Nephron (organoid): ENCODE measurements around the gene LIX1L.

Experiments used
- H3K27ac Mint-ChIP-seq, 3 experiments: 2 replicates each; pipeline ENCODE4 v1.8.0; 2020; ENCODE audit warnings: mixed read lengths in 3 of 3, mild to moderate bottlenecking in 2 of 3, moderate library complexity in 1 of 3
- H3K27me3 Mint-ChIP-seq: 2 replicates; pipeline ENCODE4 v1.8.0; 2021; ENCODE audit warnings: low read depth, mild to moderate bottlenecking, moderate library complexity, mixed read lengths
- H3K36me3 Mint-ChIP-seq: 2 replicates; pipeline ENCODE4 v1.8.0; 2020; ENCODE audit warnings: low read depth, mixed read lengths
- H3K4me1 Mint-ChIP-seq: 2 replicates; pipeline ENCODE4 v1.8.0; 2020; ENCODE audit warnings: mixed read lengths
- H3K4me3 Mint-ChIP-seq, 3 experiments: 2 replicates each; pipeline ENCODE4 v1.8.0; 2020; ENCODE audit warnings: mild to moderate bottlenecking in 3 of 3, mixed read lengths in 3 of 3, moderate library complexity in 2 of 3
- H3K9me3 Mint-ChIP-seq: 2 replicates; pipeline ENCODE4 v1.8.0; 2020; ENCODE audit warnings: mixed read lengths
- TF ChIP-seq, protein P1 (sequence below), 3 experiments: fragments of 200-600 bp; sonication (generic); IDR thresholded peaks; one replicate each; pipeline ENCODE4 v1.5.0; 2021; ENCODE audit warnings: antibody characterized with exemption in 3 of 3; ENCODE audit not compliant: unreplicated experiment in 3 of 3

LIX1L gene

DNA sequence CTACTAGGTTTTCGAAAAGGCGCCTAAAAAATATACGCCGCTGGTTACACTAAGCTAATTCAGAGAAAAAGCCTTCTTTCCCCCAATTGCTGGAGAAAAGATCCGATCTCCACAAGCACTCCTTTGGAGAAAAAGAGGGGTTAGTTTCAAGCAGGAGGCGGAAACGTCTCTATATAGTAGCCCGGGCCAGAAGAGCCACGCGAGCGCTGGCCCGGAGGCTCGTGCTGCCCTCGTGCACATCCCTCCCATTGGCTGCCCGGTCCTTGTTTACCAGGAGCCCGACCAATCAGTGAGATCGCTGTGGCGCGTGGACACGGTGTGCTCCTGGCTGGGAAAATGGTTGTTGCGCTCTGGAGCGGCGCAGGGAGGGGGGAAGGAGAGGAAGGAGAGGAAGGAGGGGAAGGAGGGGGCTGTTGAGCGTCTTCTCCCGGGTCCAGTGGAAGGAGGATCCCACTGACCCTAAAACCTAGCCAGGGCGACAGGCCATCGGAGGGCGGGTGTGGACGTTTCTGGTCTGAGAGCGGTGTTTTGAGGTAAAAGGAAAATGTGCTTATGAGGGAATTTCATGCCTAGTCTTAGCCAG is 38.7 kb upstream of the LIX1L start, which contains the start of gene TXNIP:
Gene TXNIP (minus strand): TSS at position 147 of the 583 bp plus-strand sequence. CDS start 313 bp downstream, outside the sequence.
- Mint-ChIP-seq H3K36me3 (peaks cover 50% of the 10 kb centered on the region), H3K27me3 (no peaks in the 10 kb centered on the region), H3K4me3 (peak within 1 kb of the TSS; percentile 90 to 96 (median 94)), H3K27ac (peak within 1 kb of the TSS; percentile 95 to 97 (median 95)), H3K4me1 (peaks cover 51% of the 10 kb centered on the region), H3K9me3 (no peaks in the 10 kb centered on the region)
- TF ChIP-seq, protein P1, sequence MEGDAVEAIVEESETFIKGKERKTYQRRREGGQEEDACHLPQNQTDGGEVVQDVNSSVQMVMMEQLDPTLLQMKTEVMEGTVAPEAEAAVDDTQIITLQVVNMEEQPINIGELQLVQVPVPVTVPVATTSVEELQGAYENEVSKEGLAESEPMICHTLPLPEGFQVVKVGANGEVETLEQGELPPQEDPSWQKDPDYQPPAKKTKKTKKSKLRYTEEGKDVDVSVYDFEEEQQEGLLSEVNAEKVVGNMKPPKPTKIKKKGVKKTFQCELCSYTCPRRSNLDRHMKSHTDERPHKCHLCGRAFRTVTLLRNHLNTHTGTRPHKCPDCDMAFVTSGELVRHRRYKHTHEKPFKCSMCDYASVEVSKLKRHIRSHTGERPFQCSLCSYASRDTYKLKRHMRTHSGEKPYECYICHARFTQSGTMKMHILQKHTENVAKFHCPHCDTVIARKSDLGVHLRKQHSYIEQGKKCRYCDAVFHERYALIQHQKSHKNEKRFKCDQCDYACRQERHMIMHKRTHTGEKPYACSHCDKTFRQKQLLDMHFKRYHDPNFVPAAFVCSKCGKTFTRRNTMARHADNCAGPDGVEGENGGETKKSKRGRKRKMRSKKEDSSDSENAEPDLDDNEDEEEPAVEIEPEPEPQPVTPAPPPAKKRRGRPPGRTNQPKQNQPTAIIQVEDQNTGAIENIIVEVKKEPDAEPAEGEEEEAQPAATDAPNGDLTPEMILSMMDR (IDR thresholded peaks at IDR 0.05; ENCODE audit: unreplicated experiment in 3 of 3) = no peak

DNA sequence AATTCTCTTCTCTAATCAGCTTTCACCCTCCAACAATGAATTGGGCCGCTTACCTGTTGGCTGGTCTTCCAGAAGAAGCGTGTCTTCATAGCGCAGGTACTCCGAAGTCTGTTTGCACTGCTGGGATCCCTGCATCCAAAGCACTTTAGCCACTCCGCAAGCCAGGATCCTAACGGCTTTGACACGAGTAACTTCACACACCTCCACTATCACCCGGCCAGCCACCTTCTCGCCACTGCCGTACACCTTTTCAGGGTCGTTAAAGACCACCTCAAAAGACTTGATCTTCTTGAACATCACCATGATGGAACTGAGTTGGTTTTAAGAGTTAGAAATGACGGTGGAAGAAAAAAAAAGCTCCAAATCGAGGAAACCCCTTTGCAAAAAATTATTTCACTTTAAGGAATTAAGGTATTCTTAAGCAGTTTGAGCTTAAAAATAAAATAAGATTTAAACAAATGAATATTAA is 38.2 kb upstream of the LIX1L start:
- Mint-ChIP-seq H3K27me3 (no peaks in the 10 kb centered on the region), H3K9me3 (no peaks in the 10 kb centered on the region), H3K36me3 (peaks cover 55% of the 10 kb centered on the region), H3K4me1 (peaks cover 55% of the 10 kb centered on the region), H3K27ac (peak overlapping the region; percentile 95 to 97 (median 95)), H3K4me3 (peak overlapping the region; percentile 90 to 96 (median 94))
- TF ChIP-seq, protein P1 (IDR thresholded peaks at IDR 0.05; ENCODE audit: unreplicated experiment in 3 of 3) = no peak

DNA sequence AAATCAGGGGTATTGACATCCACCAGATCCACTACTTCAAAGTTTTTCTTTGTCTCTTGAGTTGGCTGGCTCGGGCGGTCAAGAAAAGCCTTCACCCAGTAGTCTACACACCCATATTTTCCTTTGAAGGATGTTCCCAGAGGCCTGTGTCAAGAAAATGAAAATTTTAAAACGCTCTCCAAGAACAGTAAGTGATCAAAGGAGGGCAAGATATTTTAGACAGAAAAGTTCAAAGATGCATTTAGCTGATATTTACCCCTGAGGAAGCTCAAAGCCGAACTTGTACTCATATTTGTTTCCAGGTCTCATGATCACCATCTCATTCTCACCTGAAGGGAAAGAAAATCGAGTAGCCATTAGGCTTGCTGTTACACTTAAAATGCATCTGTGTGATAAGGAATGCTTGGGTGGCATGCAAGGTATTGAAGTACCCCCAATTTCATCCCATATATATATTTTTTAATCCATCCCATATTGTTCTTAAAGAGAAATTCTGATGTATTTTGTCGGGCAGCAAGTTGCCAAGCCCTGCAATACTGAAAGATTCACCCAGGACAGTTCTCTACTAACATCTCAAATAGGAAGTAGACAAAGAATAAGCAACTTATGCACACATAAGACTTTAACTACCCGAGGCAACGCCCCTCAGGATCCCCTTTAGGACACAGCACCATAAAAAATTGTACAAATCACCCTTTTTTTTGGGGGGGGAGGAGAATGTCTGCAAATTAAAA is 37.5 kb upstream of the LIX1L start:
- peaks cover 62% of the 10 kb centered on the region for H3K4me1 Mint-ChIP-seq
- no peaks in the 10 kb centered on the region for H3K9me3 Mint-ChIP-seq
- H3K36me3 Mint-ChIP-seq = peaks cover 58% of the 10 kb centered on the region

DNA sequence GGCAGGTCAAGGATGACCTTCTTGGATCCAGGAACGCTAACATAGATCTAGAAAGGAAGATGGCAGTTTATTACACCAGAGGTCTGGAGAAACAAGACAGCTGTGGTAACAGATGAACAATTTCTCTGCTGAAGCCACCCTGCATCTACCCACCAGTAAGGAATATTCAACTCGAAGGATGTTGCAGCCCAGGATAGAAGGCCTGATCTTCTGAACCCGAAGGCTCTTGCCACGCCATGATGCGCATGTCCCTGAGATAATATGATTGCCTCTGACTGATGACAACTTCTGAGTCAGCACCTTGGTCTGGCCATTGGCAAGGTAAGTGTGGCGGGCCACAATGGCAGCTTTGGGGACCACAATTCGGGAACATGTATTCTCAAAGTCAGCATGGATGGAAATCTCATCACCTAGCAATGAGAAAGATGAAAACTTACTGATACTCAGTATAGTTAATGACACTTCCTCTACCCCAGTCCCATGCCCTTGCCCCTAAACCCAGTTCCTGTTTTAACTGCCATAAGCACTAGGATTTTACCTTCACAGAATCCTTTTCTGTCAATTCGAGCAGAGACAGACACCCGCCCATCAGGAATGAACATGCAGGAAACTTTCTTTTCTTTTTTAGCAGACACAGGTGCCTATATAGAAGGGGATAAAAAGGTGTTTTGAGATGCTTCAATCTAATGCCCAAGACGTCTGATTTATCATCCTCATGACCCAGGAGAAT is 36.7 kb upstream of the LIX1L start:
- Mint-ChIP-seq H3K36me3 (peaks cover 59% of the 10 kb centered on the region), H3K27me3 (no peaks in the 10 kb centered on the region), H3K27ac (peak overlapping the region; percentile 95 to 97 (median 95)), H3K9me3 (no peaks in the 10 kb centered on the region), H3K4me3 (peak overlapping the region; percentile 90 to 96 (median 94)), H3K4me1 (peaks cover 57% of the 10 kb centered on the region)
- TF ChIP-seq, protein P1 (IDR thresholded peaks at IDR 0.05; ENCODE audit: unreplicated experiment in 3 of 3) = no peak

More for the DNA sequence above, 37.5 kb upstream of the LIX1L start:
- H3K27me3 Mint-ChIP-seq = no peaks in the 10 kb centered on the region
- peak overlapping the region; percentile 90 to 96 (median 94) for H3K4me3 Mint-ChIP-seq
- TF ChIP-seq, protein P1 (IDR thresholded peaks at IDR 0.05; ENCODE audit: unreplicated experiment in 3 of 3) = no peak
- peak overlapping the region; percentile 95 to 97 (median 95) for H3K27ac Mint-ChIP-seq

DNA sequence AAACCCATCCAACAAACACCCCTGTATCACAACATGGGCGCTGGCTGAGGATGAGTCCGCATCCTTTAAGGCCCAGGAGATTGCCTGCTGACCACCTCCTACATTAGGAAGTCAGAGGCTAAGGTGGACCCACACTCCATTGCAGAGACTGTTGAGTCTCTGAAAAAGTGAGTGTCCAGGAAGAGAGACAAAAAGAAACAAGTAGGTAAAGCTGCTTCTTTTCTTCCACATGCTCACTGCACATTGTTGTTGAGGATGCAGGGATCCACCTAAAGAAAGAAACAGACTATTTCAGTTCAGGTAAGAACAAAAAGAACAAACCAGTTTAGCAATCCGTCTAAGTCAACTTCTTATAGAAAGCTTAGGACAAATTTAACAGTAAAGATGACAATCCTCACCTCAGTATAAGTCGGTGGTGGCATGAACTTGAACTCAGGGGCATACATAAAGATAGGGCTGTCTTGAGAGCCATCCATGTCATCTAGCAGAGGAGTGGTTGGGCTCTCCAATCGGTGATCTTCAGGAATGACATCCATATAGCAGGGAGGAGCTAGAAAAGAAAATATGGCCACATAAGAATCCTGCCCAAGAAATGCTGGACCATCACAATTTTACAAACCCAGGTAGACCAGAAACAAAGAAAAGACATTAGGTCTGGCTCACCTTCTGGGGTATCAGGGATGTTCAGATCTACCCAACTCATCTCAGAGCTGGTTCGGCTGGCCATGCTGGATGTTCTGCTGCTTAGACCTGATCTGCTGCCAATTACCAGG is 36.0 kb upstream of the LIX1L start:
- Mint-ChIP-seq H3K36me3 (peaks cover 59% of the 10 kb centered on the region), H3K9me3 (no peaks in the 10 kb centered on the region), H3K4me1 (peaks cover 51% of the 10 kb centered on the region), H3K27me3 (no peaks in the 10 kb centered on the region), H3K27ac (peak overlapping the region; percentile 95 to 97 (median 95)), H3K4me3 (peak overlapping the region; percentile 90 to 96 (median 94))
- TF ChIP-seq, protein P1 (IDR thresholded peaks at IDR 0.05; ENCODE audit: unreplicated experiment in 3 of 3) = no peak
